ENCODE results near the gene L3MBTL4. TPM values are rescaled to one million over a fixed set of nuclear protein-coding genes. Genes with fewer than 3 reads are reported as not detected.
"Not testable (repeated sequence)": the region's sequence is repeated elsewhere in the genome, so short reads cannot be mapped to it uniquely, and the experiment has no call there.

The L3MBTL4 gene
- total and polyA plus RNA-seq, 3 experiments from 2014 or later = 0.07 to 0.18 (median 0.13) TPM

GRCh38 chr18:6259324-6259723, 155.4 kb downstream of the L3MBTL4 start:
- H3K27me3 Mint-ChIP-seq; H3K4me1 Mint-ChIP-seq; H3K4me3 ChIP-seq (ENCODE audit: low read length); H3K27ac Mint-ChIP-seq; H3K9me3 ChIP-seq (ENCODE audit: low read length); CTCF ChIA-PET; H3K36me3 Mint-ChIP-seq; H3K27me3 ChIP-seq (ENCODE audit: insufficient read depth, low read length, poor library complexity, severe bottlenecking); DNase-seq; H3K27ac ChIP-seq (ENCODE audit: low read depth, low read length); POLR2A ChIA-PET; H3K36me3 ChIP-seq (ENCODE audit: insufficient read depth, low read length); H3K4me3 Mint-ChIP-seq; H3K4me1 ChIP-seq (ENCODE audit: insufficient read depth, low read length): not testable (repeated sequence)
- H3K9me3 Mint-ChIP-seq = peaks cover 14 to 35% (median 22%) of the 10 kb centered on the region in 5 donors

GRCh38 chr18:6257950-6258349, 156.8 kb downstream of the L3MBTL4 start:
- Mint-ChIP-seq H3K9me3 (peaks cover 14 to 32% (median 22%) of the 10 kb centered on the region in 5 donors), H3K4me3 (no peak overlapping the region), H3K27me3 (no peaks in the 10 kb centered on the region), H3K27ac (no peak overlapping the region), H3K36me3 (no peaks in the 10 kb centered on the region), H3K4me1 (no peaks in the 10 kb centered on the region)
- no peaks in the 10 kb centered on the region for H3K36me3 ChIP-seq (ENCODE audit: insufficient read depth, low read length)
- DNase-seq = no peak
- no peak overlapping the region for H3K27ac ChIP-seq (ENCODE audit: low read depth, low read length)
- H3K4me1 ChIP-seq (ENCODE audit: insufficient read depth, low read length) = no peaks in the 10 kb centered on the region
- no peak overlapping the region for H3K4me3 ChIP-seq (ENCODE audit: low read length)
- POLR2A ChIA-PET = no interaction called here
- no peaks in the 10 kb centered on the region for H3K27me3 ChIP-seq (ENCODE audit: insufficient read depth, low read length, poor library complexity, severe bottlenecking)
- CTCF ChIA-PET = no interaction called here
- no peaks in the 10 kb centered on the region for H3K9me3 ChIP-seq (ENCODE audit: low read length)

GRCh38 chr18:6256521-6256920, 158.2 kb downstream of the L3MBTL4 start:
- Histone ChIP-seq H3K36me3 (ENCODE audit: insufficient read depth, low read length) (no peaks in the 10 kb centered on the region), H3K9me3 (ENCODE audit: low read length) (no peaks in the 10 kb centered on the region), H3K27ac (ENCODE audit: low read depth, low read length) (no peak overlapping the region), H3K4me1 (ENCODE audit: insufficient read depth, low read length) (no peaks in the 10 kb centered on the region), H3K27me3 (ENCODE audit: insufficient read depth, low read length, poor library complexity, severe bottlenecking) (no peaks in the 10 kb centered on the region), H3K4me3 (ENCODE audit: low read length) (no peak overlapping the region)
- Mint-ChIP-seq H3K9me3 (peaks cover 10 to 34% (median 20%) of the 10 kb centered on the region in 5 donors), H3K27ac (no peak overlapping the region), H3K27me3 (no peaks in the 10 kb centered on the region), H3K36me3 (no peaks in the 10 kb centered on the region), H3K4me1 (no peaks in the 10 kb centered on the region), H3K4me3 (no peak overlapping the region)
- POLR2A ChIA-PET = no interaction called here
- no peak for DNase-seq
- CTCF ChIA-PET = no interaction called here

GRCh38 chr18:6255886-6256285, 158.8 kb downstream of the L3MBTL4 start:
- CTCF ChIA-PET = no interaction called here
- H3K36me3 Mint-ChIP-seq = no peaks in the 10 kb centered on the region
- H3K4me1 Mint-ChIP-seq = no peaks in the 10 kb centered on the region
- H3K27ac ChIP-seq (ENCODE audit: low read depth, low read length) = no peak overlapping the region
- DNase-seq = no peak
- H3K4me3 Mint-ChIP-seq = no peak overlapping the region
- no peak overlapping the region for H3K27ac Mint-ChIP-seq
- no peaks in the 10 kb centered on the region for H3K9me3 ChIP-seq (ENCODE audit: low read length)
- H3K9me3 Mint-ChIP-seq = peaks cover 5 to 31% (median 20%) of the 10 kb centered on the region in 5 donors
- no peaks in the 10 kb centered on the region for H3K27me3 Mint-ChIP-seq
- H3K4me1 ChIP-seq (ENCODE audit: insufficient read depth, low read length) = no peaks in the 10 kb centered on the region
- H3K27me3 ChIP-seq (ENCODE audit: insufficient read depth, low read length, poor library complexity, severe bottlenecking) = no peaks in the 10 kb centered on the region
- POLR2A ChIA-PET = no interaction called here
- H3K36me3 ChIP-seq (ENCODE audit: insufficient read depth, low read length) = no peaks in the 10 kb centered on the region
- H3K4me3 ChIP-seq (ENCODE audit: low read length) = no peak overlapping the region

GRCh38 chr18:6255116-6255705, 159.5 kb downstream of the L3MBTL4 start:
- no peaks in the 10 kb centered on the region for H3K27me3 Mint-ChIP-seq
- ChIA-PET CTCF (no interaction called here), POLR2A (no interaction called here)
- no peaks in the 10 kb centered on the region for H3K9me3 ChIP-seq (ENCODE audit: low read length)
- no peak overlapping the region for H3K4me3 Mint-ChIP-seq
- H3K27me3 ChIP-seq (ENCODE audit: insufficient read depth, low read length, poor library complexity, severe bottlenecking) = no peaks in the 10 kb centered on the region
- peaks cover 3 to 28% (median 20%) of the 10 kb centered on the region in 5 donors for H3K9me3 Mint-ChIP-seq
- H3K27ac ChIP-seq (ENCODE audit: low read depth, low read length) = no peak overlapping the region
- no peak overlapping the region for H3K27ac Mint-ChIP-seq
- no peaks in the 10 kb centered on the region for H3K36me3 Mint-ChIP-seq
- no peaks in the 10 kb centered on the region for H3K4me1 Mint-ChIP-seq
- H3K4me1 ChIP-seq (ENCODE audit: insufficient read depth, low read length) = no peaks in the 10 kb centered on the region
- no peaks in the 10 kb centered on the region for H3K36me3 ChIP-seq (ENCODE audit: insufficient read depth, low read length)
- no peak for DNase-seq
- H3K4me3 ChIP-seq (ENCODE audit: low read length) = no peak overlapping the region

GRCh38 chr18:6254456-6254855, 160.3 kb downstream of the L3MBTL4 start:
- no peaks in the 10 kb centered on the region for H3K27me3 Mint-ChIP-seq
- no peak overlapping the region for H3K4me3 Mint-ChIP-seq
- no peaks in the 10 kb centered on the region for H3K9me3 ChIP-seq (ENCODE audit: low read length)
- H3K36me3 Mint-ChIP-seq = no peaks in the 10 kb centered on the region
- no peak overlapping the region for H3K4me3 ChIP-seq (ENCODE audit: low read length)
- no peak overlapping the region for H3K27ac ChIP-seq (ENCODE audit: low read depth, low read length)
- H3K9me3 Mint-ChIP-seq = peaks cover 2 to 24% (median 18%) of the 10 kb centered on the region in 5 donors
- H3K4me1 Mint-ChIP-seq = no peaks in the 10 kb centered on the region
- no peak for DNase-seq
- ChIA-PET CTCF (no interaction called here), POLR2A (no interaction called here)
- H3K36me3 ChIP-seq (ENCODE audit: insufficient read depth, low read length) = no peaks in the 10 kb centered on the region
- H3K27me3 ChIP-seq (ENCODE audit: insufficient read depth, low read length, poor library complexity, severe bottlenecking) = no peaks in the 10 kb centered on the region
- no peak overlapping the region for H3K27ac Mint-ChIP-seq
- no peaks in the 10 kb centered on the region for H3K4me1 ChIP-seq (ENCODE audit: insufficient read depth, low read length)

- H3K27ac Mint-ChIP-seq = no peak overlapping the region
- POLR2A ChIA-PET = no interaction called here
- CTCF ChIA-PET = no interaction called here
- no peaks in the 10 kb centered on the region for H3K36me3 ChIP-seq (ENCODE audit: insufficient read depth, low read length)
- no peak overlapping the region for H3K4me3 Mint-ChIP-seq
- H3K4me1 Mint-ChIP-seq = no peaks in the 10 kb centered on the region
- no peak overlapping the region for H3K4me3 ChIP-seq (ENCODE audit: low read length)
- no peaks in the 10 kb centered on the region for H3K36me3 Mint-ChIP-seq
- DNase-seq = no peak
- H3K27me3 Mint-ChIP-seq = no peaks in the 10 kb centered on the region
- no peaks in the 10 kb centered on the region for H3K4me1 ChIP-seq (ENCODE audit: insufficient read depth, low read length)
- H3K27ac ChIP-seq (ENCODE audit: low read depth, low read length) = no peak overlapping the region
- H3K27me3 ChIP-seq (ENCODE audit: insufficient read depth, low read length, poor library complexity, severe bottlenecking) = no peaks in the 10 kb centered on the region
- peaks cover 0 to 15% (median 3%) of the 10 kb centered on the region in 5 donors for H3K9me3 Mint-ChIP-seq
- no peaks in the 10 kb centered on the region for H3K9me3 ChIP-seq (ENCODE audit: low read length)
These were observed 163.6 kb downstream of the L3MBTL4 start for GRCh38 chr18:6251084-6251483.

GRCh38 chr18:6249788-6250187, 164.9 kb downstream of the L3MBTL4 start:
- H3K27ac Mint-ChIP-seq = no peak overlapping the region
- no peaks in the 10 kb centered on the region for H3K9me3 ChIP-seq (ENCODE audit: low read length)
- no peak overlapping the region for H3K4me3 ChIP-seq (ENCODE audit: low read length)
- peaks cover 0 to 9% (median 1%) of the 10 kb centered on the region in 5 donors for H3K9me3 Mint-ChIP-seq
- H3K27ac ChIP-seq (ENCODE audit: low read depth, low read length) = no peak overlapping the region
- H3K36me3 Mint-ChIP-seq = no peaks in the 10 kb centered on the region
- no peaks in the 10 kb centered on the region for H3K4me1 ChIP-seq (ENCODE audit: insufficient read depth, low read length)
- ChIA-PET CTCF (no interaction called here), POLR2A (no interaction called here)
- H3K4me1 Mint-ChIP-seq = no peaks in the 10 kb centered on the region
- no peaks in the 10 kb centered on the region for H3K27me3 Mint-ChIP-seq
- no peak for DNase-seq
- no peak overlapping the region for H3K4me3 Mint-ChIP-seq
- H3K27me3 ChIP-seq (ENCODE audit: insufficient read depth, low read length, poor library complexity, severe bottlenecking) = no peaks in the 10 kb centered on the region
- no peaks in the 10 kb centered on the region for H3K36me3 ChIP-seq (ENCODE audit: insufficient read depth, low read length)

GRCh38 chr18:6249170-6249569, 165.5 kb downstream of the L3MBTL4 start:
- Histone ChIP-seq H3K27me3 (ENCODE audit: insufficient read depth, low read length, poor library complexity, severe bottlenecking) (no peaks in the 10 kb centered on the region), H3K27ac (ENCODE audit: low read depth, low read length) (no peak overlapping the region), H3K9me3 (ENCODE audit: low read length) (no peaks in the 10 kb centered on the region), H3K4me3 (ENCODE audit: low read length) (no peak overlapping the region), H3K4me1 (ENCODE audit: insufficient read depth, low read length) (no peaks in the 10 kb centered on the region), H3K36me3 (ENCODE audit: insufficient read depth, low read length) (no peaks in the 10 kb centered on the region)
- Mint-ChIP-seq H3K27me3 (no peaks in the 10 kb centered on the region), H3K36me3 (no peaks in the 10 kb centered on the region), H3K27ac (no peak overlapping the region), H3K9me3 (peaks cover 0 to 6% (median 0%) of the 10 kb centered on the region in 5 donors), H3K4me3 (no peak overlapping the region), H3K4me1 (no peaks in the 10 kb centered on the region)
- ChIA-PET CTCF (no interaction called here), POLR2A (no interaction called here)
- DNase-seq = no peak

All from CD8-positive, alpha-beta memory T cell (primary cell).